Large intestine (tissue), 3 donors: Measurements from ENCODE around the gene IL18R1. TPM values are rescaled to one million over a fixed set of nuclear protein-coding genes. Genes with fewer than 3 reads are reported as not detected.

Experiments
- DNase-seq, 2 donors: peaks; one replicate each; pipeline versions ENCODE4 v3.0.0 to v3.0.0-alpha.2; 2013
- H3K27ac ChIP-seq: one replicate; pipeline ENCODE4 v1.5.1; 2013; ENCODE audit warnings: low read length
- H3K27me3 ChIP-seq: 2 replicates; pipeline ENCODE4 v1.6.1; 2013; ENCODE audit warnings: low read length; ENCODE audit not compliant: control insufficient read depth, insufficient read depth
- H3K36me3 ChIP-seq: 2 replicates; pipeline ENCODE4 v1.6.1; 2013; ENCODE audit warnings: low read length; ENCODE audit not compliant: control insufficient read depth, insufficient read depth
- H3K4me1 ChIP-seq: one replicate; pipeline ENCODE4 v1.6.1; 2013; ENCODE audit warnings: low read length; ENCODE audit not compliant: control insufficient read depth, insufficient read depth
- H3K4me3 ChIP-seq: one replicate; pipeline ENCODE4 v1.5.1; 2013; ENCODE audit warnings: low read length
- H3K9me3 ChIP-seq: one replicate; pipeline ENCODE4 v1.6.1; 2013; ENCODE audit warnings: mild to moderate bottlenecking, low read depth, low read length, moderate library complexity; ENCODE audit not compliant: control insufficient read depth
- WGBS: methylation state at CpG from one replicate; pipeline ENCODE4 v1.1.5; 2013; ENCODE audit warnings: low lambda C conversion rate; ENCODE audit not compliant: insufficient coverage; 5-methylcytosine and 5-hydroxymethylcytosine counted together
- polyA plus RNA-seq: library from polyadenylated mRNA; unstranded; fragments of 120-200 nt; gene quantifications from one replicate; pipeline ENCODE4 v1.2.1, GENCODE V29; 2013

Gene IL18R1
- polyA plus RNA-seq, 1 donor, result 6.9 TPM

GRCh38 chr2:102417946-102418345, 62.4 kb downstream of the IL18R1 start:
- Histone ChIP-seq H3K9me3 (no peaks in the 10 kb centered on the region), H3K27me3 (no peaks in the 10 kb centered on the region), H3K27ac (no peak overlapping the region), H3K4me1 (no peaks in the 10 kb centered on the region), H3K4me3 (no peak overlapping the region), H3K36me3 (no peaks in the 10 kb centered on the region)
- no peak for DNase-seq
- no CpG with 5 or more reads among the region's 1 CpG for whole genome bisulfite sequencing

DNA sequence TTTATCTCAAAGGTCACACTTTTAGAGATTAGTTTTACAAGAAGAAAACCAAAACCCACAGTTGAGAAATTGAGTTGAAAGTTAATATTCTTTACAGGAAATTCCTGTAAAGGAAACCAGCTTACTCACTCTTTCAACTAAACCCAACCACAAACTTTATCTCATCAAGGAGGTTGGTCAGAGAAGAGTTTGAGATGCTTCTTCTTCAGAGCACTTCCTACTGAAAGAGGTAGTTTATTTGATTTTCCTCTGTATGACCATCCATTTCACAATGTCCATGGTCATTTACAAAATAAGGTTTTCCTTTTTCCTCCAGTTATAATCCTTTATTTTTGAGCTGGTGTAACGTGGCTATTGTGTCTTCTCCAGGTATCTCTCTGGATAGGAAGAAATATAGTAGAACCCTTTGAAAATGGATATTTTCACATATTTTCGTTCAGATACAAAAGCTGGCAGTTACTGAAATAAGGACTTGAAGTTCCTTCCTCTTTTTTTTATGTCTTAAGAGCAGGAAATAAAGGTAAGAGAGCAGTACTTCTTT, 62.9 kb downstream of the IL18R1 start:
- no peak overlapping the region for H3K27ac ChIP-seq
- H3K27me3 ChIP-seq, result no peaks in the 10 kb centered on the region
- H3K9me3 ChIP-seq, result no peaks in the 10 kb centered on the region
- 66% methylated on average over 2 of the region's 2 CpGs for whole genome bisulfite sequencing
- no peak overlapping the region for H3K4me3 ChIP-seq
- H3K36me3 ChIP-seq, result no peaks in the 10 kb centered on the region
- no peak for DNase-seq
- H3K4me1 ChIP-seq, result no peaks in the 10 kb centered on the region

GRCh38 chr2:102420290-102420689, 64.7 kb downstream of the IL18R1 start:
- DNase-seq, result no peak
- no peaks in the 10 kb centered on the region for H3K9me3 ChIP-seq
- no peaks in the 10 kb centered on the region for H3K4me1 ChIP-seq
- no peak overlapping the region for H3K4me3 ChIP-seq
- H3K36me3 ChIP-seq, result no peaks in the 10 kb centered on the region
- no peaks in the 10 kb centered on the region for H3K27me3 ChIP-seq
- no peak overlapping the region for H3K27ac ChIP-seq
- 80% methylated on average over 1 of the region's 4 CpGs for WGBS

DNA sequence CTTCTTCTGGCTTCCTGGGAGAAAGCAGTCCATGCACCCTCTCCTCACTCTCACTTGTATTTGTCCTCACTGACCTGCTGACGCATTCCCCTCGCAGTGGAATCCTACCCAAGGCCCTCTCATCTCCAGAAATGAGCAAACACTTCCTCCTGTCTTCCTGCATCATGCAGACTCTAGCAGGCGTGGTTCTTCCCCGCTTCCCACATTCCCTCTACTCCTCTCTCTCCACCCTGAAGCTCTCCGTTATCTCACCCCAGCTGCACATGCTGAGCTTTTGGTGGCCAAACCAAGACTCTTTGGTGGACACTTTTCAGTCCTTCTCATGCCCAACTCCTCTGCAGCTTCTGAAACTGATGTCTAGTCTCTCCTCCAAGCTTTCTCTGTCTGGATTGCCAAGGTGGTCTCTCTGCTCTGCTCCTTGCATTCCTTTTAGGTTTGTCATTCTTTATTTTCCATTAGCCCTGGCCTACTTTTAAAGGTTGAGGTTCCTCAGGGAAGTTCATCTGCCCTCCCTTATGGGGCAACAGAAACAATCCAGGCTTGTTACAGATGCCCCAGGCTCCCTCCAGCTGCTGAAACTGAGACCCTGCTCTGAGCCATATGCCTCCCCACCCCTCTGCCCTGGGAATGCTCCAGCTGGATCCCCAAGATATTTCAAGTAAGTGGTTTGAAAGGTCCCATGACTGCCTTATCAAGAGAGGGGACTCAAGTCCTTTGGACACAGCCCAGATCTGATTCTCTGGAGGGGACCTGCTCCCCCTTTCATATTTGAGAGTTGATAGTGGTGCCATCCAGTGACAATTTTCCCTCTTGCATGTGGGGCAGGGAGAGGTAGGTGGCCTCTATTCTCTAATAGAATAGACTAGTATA, 66.5 kb downstream of the IL18R1 start:
- no peak for DNase-seq
- Histone ChIP-seq H3K36me3 (no peaks in the 10 kb centered on the region), H3K9me3 (no peaks in the 10 kb centered on the region), H3K27me3 (no peaks in the 10 kb centered on the region), H3K27ac (no peak overlapping the region), H3K4me1 (no peaks in the 10 kb centered on the region), H3K4me3 (no peak overlapping the region)
- WGBS, result 87% methylated on average over 4 of the region's 5 CpGs

DNA sequence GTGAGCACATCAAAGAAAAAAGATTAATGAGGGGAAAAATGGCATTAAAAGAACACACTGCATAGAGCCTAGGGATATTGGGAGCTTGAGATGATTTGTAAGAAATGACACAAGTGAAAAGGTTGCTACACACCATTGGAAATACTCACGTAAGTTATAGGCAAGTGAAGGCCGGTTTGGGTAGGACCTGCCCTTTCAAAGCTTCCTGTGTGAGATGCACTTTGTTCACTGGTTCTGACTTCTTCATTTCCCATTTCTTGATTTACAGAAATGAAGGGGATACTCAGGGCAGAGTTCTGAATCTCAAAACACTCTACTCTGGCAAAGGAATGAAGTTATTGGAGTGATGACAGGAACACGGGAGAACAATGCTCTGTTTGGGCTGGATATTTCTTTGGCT, 67.3 kb downstream of the IL18R1 start, which contains the start of gene IL18RAP:
IL18RAP (plus strand) TSS at position 251 of the 400 bp plus-strand sequence; CDS start at position 369, 118 bp downstream.
- Histone ChIP-seq H3K27me3 (no peaks in the 10 kb centered on the region), H3K9me3 (no peaks in the 10 kb centered on the region), H3K4me1 (no peaks in the 10 kb centered on the region), H3K36me3 (no peaks in the 10 kb centered on the region), H3K4me3 (no peak within 1 kb of the TSS), H3K27ac (no peak within 1 kb of the TSS)
- WGBS, result 100% methylated on average over 1 of the region's 3 CpGs
- no peak for DNase-seq

DNA sequence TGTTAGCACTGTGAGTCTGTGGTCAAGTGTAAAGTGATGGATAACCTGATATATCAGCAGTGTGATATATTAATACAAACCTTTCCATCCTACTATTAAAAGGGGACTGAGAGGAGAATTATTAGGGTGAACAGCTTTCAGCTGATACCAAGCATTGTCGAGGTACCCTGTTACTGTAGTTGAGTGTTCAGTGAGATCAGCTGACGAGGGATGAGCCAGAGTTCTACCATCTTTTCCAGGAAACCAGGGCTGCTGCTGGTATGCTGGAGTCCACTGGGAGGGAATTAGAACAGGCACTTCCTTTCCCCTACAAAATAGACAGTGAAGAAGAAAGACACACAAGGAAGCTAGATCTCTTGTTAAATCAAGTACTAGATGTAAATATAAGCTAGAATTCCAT, 67.8 kb downstream of the IL18R1 start:
- WGBS, result 60% methylated on average over 1 of the region's 2 CpGs
- Histone ChIP-seq H3K27ac (no peak overlapping the region), H3K4me1 (no peaks in the 10 kb centered on the region), H3K9me3 (no peaks in the 10 kb centered on the region), H3K27me3 (no peaks in the 10 kb centered on the region), H3K36me3 (no peaks in the 10 kb centered on the region), H3K4me3 (no peak overlapping the region)
- DNase-seq, result no peak

GRCh38 chr2:102424754-102425153, 69.2 kb downstream of the IL18R1 start:
- H3K9me3 ChIP-seq, result no peaks in the 10 kb centered on the region

GRCh38 chr2:102425441-102426132, 70.0 kb downstream of the IL18R1 start:
- Histone ChIP-seq H3K36me3 (no peaks in the 10 kb centered on the region), H3K27ac (no peak overlapping the region), H3K4me1 (no peaks in the 10 kb centered on the region), H3K4me3 (no peak overlapping the region), H3K9me3 (no peaks in the 10 kb centered on the region), H3K27me3 (no peaks in the 10 kb centered on the region)
- DNase-seq, result no peak
- WGBS, result 43% methylated on average over 1 of the region's 5 CpGs

More at GRCh38 chr2:102424754-102425153, 69.2 kb downstream of the IL18R1 start:
- no CpG with 5 or more reads among the region's 3 CpGs for WGBS
- no peak overlapping the region for H3K4me3 ChIP-seq
- H3K27me3 ChIP-seq, result no peaks in the 10 kb centered on the region
- no peak for DNase-seq
- no peaks in the 10 kb centered on the region for H3K36me3 ChIP-seq
- H3K27ac ChIP-seq, result no peak overlapping the region
- H3K4me1 ChIP-seq, result no peaks in the 10 kb centered on the region

- Histone ChIP-seq H3K9me3 (no peaks in the 10 kb centered on the region), H3K36me3 (no peaks in the 10 kb centered on the region), H3K4me3 (no peak overlapping the region), H3K4me1 (no peaks in the 10 kb centered on the region), H3K27ac (no peak overlapping the region), H3K27me3 (no peaks in the 10 kb centered on the region)
- WGBS, result no CpG with 5 or more reads among the region's 1 CpG
- DNase-seq, result no peak
Measured at GRCh38 chr2:102427249-102427648, 71.7 kb downstream of the IL18R1 start.

GRCh38 chr2:102428573-102428972, 73.0 kb downstream of the IL18R1 start:
- Histone ChIP-seq H3K27me3 (no peaks in the 10 kb centered on the region), H3K27ac (no peak overlapping the region), H3K36me3 (no peaks in the 10 kb centered on the region), H3K9me3 (no peaks in the 10 kb centered on the region), H3K4me1 (no peaks in the 10 kb centered on the region), H3K4me3 (no peak overlapping the region)
- DNase-seq, result no peak
- WGBS, result 100% methylated on average over 1 of the region's 2 CpGs
